DOHH2 (cell line): ENCODE results near the gene STOML2.

Source experiments
- H3F3A ChIP-seq: fragments of 200-600 bp; sonication (generic), shearing (Covaris generic); 2 replicates; pipeline ENCODE4 v1.6.0; 2016; ENCODE audit warnings: antibody characterized with exemption, mild to moderate bottlenecking; ENCODE audit not compliant: control insufficient read depth, insufficient read depth
- H3K27ac ChIP-seq: fragments of 200-600 bp; sonication (generic); 2 replicates; pipeline ENCODE4 v1.5.1; 2014; ENCODE audit warnings: low read depth, mild to moderate bottlenecking, low read length, moderate library complexity
- H3K27me3 ChIP-seq: fragments of 200-600 bp; sonication (generic); 2 replicates; pipeline ENCODE4 v1.6.1; 2014; ENCODE audit warnings: mild to moderate bottlenecking, low read length, mixed read lengths; ENCODE audit not compliant: control insufficient read depth
- H3K36me3 ChIP-seq: fragments of 200-600 bp; sonication (generic); 2 replicates; pipeline ENCODE4 v1.6.1; 2014; ENCODE audit warnings: mild to moderate bottlenecking, low read length, moderate library complexity, mixed read lengths; ENCODE audit not compliant: control insufficient read depth
- H3K4me1 ChIP-seq: fragments of 200-600 bp; sonication (generic); 2 replicates; pipeline ENCODE4 v1.6.1; 2014; ENCODE audit warnings: mild to moderate bottlenecking, low read length, mixed read lengths; ENCODE audit not compliant: control insufficient read depth
- H3K4me2 ChIP-seq: fragments of 200-600 bp; sonication (generic); 2 replicates; pipeline ENCODE4 v1.6.0; 2014; ENCODE audit warnings: mild to moderate bottlenecking, low read length, moderate library complexity
- H3K4me3 ChIP-seq: fragments of 200-600 bp; sonication (generic); 2 replicates; pipeline ENCODE4 v1.5.1; 2014; ENCODE audit warnings: mild to moderate bottlenecking, low read length, mixed read lengths
- H3K79me2 ChIP-seq: fragments of 200-600 bp; sonication (generic); 2 replicates; pipeline ENCODE4 v1.6.1; 2014; ENCODE audit warnings: mild to moderate bottlenecking, low read length, mixed read lengths; ENCODE audit not compliant: control insufficient read depth
- H3K9me2 ChIP-seq: fragments of 200-600 bp; sonication (generic); replicated peaks from 2 replicates; pipeline ENCODE4 v1.6.1; 2014; ENCODE audit warnings: mild to moderate bottlenecking, low read length, mixed read lengths; ENCODE audit not compliant: control insufficient read depth
- H3K9me3 ChIP-seq: fragments of 200-600 bp; sonication (generic); 2 replicates; pipeline ENCODE4 v1.6.1; 2014; ENCODE audit warnings: antibody characterized with exemption, low read length, mixed read lengths; ENCODE audit not compliant: control insufficient read depth, insufficient read depth
- H4K20me1 ChIP-seq: fragments of 200-600 bp; sonication (generic); 2 replicates; pipeline ENCODE4 v1.6.0; 2014; ENCODE audit warnings: low read depth, mild to moderate bottlenecking, antibody characterized with exemption, low read length, moderate library complexity; ENCODE audit not compliant: control insufficient read depth, insufficient read depth
- EZH2phosphoT487 ChIP-seq: fragments of 200-600 bp; sonication (generic); IDR thresholded peaks from 2 replicates; pipeline ENCODE4 v1.6.1; 2017; ENCODE audit warnings: borderline replicate concordance, mild to moderate bottlenecking, antibody characterized with exemption, low read length, moderate library complexity, mixed read lengths
- TF ChIP-seq, protein P1 (sequence below): fragments of 200-600 bp; sonication (generic); IDR thresholded peaks from one replicate; pipeline ENCODE4 v1.5.1; 2014; ENCODE audit warnings: antibody characterized with exemption, mild to moderate bottlenecking, low read depth, low read length; ENCODE audit not compliant: poor library complexity, severe bottlenecking

The STOML2 gene

GRCh38 chr9:35085078-35085477 is 17.9 kb downstream of the STOML2 start:
- Histone ChIP-seq H3K4me1 (peaks cover 14% of the 10 kb centered on the region), H4K20me1 (no peaks in the 10 kb centered on the region), H3K79me2 (no peaks in the 10 kb centered on the region), H3K36me3 (peaks cover 20% of the 10 kb centered on the region), H3K9me3 (no peaks in the 10 kb centered on the region), H3K4me3 (no peak overlapping the region), H3K27ac (no peak overlapping the region), H3K4me2 (no peak overlapping the region), H3K9me2 (no peaks in the 10 kb centered on the region), H3K27me3 (no peaks in the 10 kb centered on the region), H3F3A (peaks cover 15% of the 10 kb centered on the region; the same call in 1 of the 2 replicates)
- no peak for TF ChIP-seq EZH2phosphoT487
- TF ChIP-seq, protein P1, sequence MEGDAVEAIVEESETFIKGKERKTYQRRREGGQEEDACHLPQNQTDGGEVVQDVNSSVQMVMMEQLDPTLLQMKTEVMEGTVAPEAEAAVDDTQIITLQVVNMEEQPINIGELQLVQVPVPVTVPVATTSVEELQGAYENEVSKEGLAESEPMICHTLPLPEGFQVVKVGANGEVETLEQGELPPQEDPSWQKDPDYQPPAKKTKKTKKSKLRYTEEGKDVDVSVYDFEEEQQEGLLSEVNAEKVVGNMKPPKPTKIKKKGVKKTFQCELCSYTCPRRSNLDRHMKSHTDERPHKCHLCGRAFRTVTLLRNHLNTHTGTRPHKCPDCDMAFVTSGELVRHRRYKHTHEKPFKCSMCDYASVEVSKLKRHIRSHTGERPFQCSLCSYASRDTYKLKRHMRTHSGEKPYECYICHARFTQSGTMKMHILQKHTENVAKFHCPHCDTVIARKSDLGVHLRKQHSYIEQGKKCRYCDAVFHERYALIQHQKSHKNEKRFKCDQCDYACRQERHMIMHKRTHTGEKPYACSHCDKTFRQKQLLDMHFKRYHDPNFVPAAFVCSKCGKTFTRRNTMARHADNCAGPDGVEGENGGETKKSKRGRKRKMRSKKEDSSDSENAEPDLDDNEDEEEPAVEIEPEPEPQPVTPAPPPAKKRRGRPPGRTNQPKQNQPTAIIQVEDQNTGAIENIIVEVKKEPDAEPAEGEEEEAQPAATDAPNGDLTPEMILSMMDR, result no peak

GRCh38 chr9:35079426-35080341 is 23.2 kb downstream of the STOML2 start, which contains the start of gene FANCG:
Gene FANCG (minus strand): TSS chr9:35079942. CDS start chr9:35079524, 418 bp downstream.
- peaks cover 38% of the 10 kb centered on the region for H3K36me3 ChIP-seq
- H4K20me1 ChIP-seq, result no peaks in the 10 kb centered on the region
- 0 out of 2 replicates have a peak, but pooled peaks cover 2% of the 10 kb centered on the region for H3F3A ChIP-seq
- peak within 1 kb of the TSS; percentile 82 for H3K27ac ChIP-seq
- peaks cover 30% of the 10 kb centered on the region for H3K79me2 ChIP-seq
- no peaks in the 10 kb centered on the region for H3K9me3 ChIP-seq
- H3K9me2 ChIP-seq, result no peaks in the 10 kb centered on the region
- H3K4me2 ChIP-seq, result peak within 1 kb of the TSS; percentile 85
- TF ChIP-seq, protein P1, result no peak
- TF ChIP-seq EZH2phosphoT487, result no peak
- H3K4me3 ChIP-seq, result peak within 1 kb of the TSS; percentile 90
- peaks cover 25% of the 10 kb centered on the region for H3K4me1 ChIP-seq
- no peaks in the 10 kb centered on the region for H3K27me3 ChIP-seq

DNA sequence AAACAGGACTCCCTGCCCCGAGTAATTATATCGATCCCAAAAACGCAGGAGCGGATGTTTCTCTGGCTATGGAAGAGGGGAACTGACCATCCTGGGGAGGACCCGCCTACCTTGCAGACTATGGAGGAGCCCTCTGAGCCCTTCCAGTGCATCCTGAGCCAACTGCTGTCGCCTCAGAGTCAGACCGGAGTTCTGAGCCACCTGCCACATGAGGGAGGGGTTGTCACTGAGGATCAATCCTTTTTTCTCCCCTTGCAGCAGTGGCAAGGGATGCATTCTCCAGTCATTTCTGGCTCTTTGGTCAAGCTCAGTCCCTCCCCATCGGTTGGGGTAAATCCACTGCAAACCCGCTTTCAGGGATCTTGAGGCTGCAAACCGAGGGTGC is 23.9 kb downstream of the STOML2 start:
- no peaks in the 10 kb centered on the region for H3K9me3 ChIP-seq
- H3K4me3 ChIP-seq, result peak overlapping the region; percentile 90
- H4K20me1 ChIP-seq, result no peaks in the 10 kb centered on the region
- H3F3A ChIP-seq, result 0 out of 2 replicates have a peak, but pooled peaks cover 2% of the 10 kb centered on the region
- H3K27me3 ChIP-seq, result no peaks in the 10 kb centered on the region
- no peak for TF ChIP-seq EZH2phosphoT487
- TF ChIP-seq, protein P1, result no peak
- peak overlapping the region; percentile 82 for H3K27ac ChIP-seq
- H3K36me3 ChIP-seq, result peaks cover 45% of the 10 kb centered on the region
- H3K79me2 ChIP-seq, result peaks cover 30% of the 10 kb centered on the region
- H3K9me2 ChIP-seq, result no peaks in the 10 kb centered on the region
- H3K4me2 ChIP-seq, result peak overlapping the region; percentile 85
- peaks cover 25% of the 10 kb centered on the region for H3K4me1 ChIP-seq
